ENCODE data around the gene TRPM7. TPM values are rescaled to one million over a fixed set of nuclear protein-coding genes. Genes with fewer than 3 reads are reported as not detected.

TRPM7 gene
- total and polyA plus RNA-seq, 9 of the 15 experiments (the other 6 are each of a cell fraction or from before 2014, with no cell fraction given) = 12.3 to 59.2 (median 31.5) TPM

DNA sequence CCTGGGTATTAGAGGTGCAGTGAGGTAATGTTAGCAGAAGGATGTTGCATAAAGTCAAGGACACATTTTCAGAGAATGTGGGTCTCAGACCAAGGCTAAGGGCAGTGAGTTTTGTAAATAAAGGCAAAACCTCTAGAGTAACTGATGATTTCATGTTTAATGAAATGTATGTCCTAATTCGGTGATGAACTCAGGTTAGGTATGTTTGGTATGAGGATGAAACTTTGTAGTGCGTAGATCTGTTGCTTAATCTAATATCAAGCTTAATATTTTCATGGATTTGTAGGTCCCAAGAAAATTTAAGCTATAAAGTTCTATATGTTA, 143.7 kb downstream of the TRPM7 start:
- 53% methylated on average over 2 of the region's 2 CpGs for WGBS (ENCODE audit: insufficient coverage, low coverage, missing lambda C conversion rate)
- ChIA-PET POLR2A (interaction anchor here (1.4 kb wide), 1 partner anchor 12 kb away, joined by 4 read pairs; no protein-coding TSS in a partner anchor), CTCF (ENCODE audit: low intra/inter-chr PET ratio) (no interaction called here)
- BruUV-seq (replicated peaks) = no TSS peak
- H2AFZ ChIP-seq (ENCODE audit: low read depth, low read length) = no peak overlapping the region
- TF ChIP-seq, protein P1, sequence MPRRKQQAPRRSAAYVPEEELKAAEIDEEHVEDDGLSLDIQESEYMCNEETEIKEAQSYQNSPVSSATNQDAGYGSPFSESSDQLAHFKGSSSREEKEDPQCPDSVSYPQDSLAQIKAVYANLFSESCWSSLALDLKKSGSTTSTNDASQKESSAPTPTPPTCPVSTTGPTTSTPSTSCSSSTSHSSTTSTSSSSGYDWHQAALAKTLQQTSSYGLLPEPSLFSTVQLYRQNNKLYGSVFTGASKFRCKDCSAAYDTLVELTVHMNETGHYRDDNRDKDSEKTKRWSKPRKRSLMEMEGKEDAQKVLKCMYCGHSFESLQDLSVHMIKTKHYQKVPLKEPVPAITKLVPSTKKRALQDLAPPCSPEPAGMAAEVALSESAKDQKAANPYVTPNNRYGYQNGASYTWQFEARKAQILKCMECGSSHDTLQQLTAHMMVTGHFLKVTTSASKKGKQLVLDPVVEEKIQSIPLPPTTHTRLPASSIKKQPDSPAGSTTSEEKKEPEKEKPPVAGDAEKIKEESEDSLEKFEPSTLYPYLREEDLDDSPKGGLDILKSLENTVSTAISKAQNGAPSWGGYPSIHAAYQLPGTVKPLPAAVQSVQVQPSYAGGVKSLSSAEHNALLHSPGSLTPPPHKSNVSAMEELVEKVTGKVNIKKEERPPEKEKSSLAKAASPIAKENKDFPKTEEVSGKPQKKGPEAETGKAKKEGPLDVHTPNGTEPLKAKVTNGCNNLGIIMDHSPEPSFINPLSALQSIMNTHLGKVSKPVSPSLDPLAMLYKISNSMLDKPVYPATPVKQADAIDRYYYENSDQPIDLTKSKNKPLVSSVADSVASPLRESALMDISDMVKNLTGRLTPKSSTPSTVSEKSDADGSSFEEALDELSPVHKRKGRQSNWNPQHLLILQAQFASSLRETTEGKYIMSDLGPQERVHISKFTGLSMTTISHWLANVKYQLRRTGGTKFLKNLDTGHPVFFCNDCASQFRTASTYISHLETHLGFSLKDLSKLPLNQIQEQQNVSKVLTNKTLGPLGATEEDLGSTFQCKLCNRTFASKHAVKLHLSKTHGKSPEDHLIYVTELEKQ (CRISPR knock-in tag; IDR thresholded peaks at IDR 0.05) = no peak
- no peak for TF ChIP-seq ZNF134 (CRISPR knock-in tag; conservative IDR thresholded peaks at IDR 0.05)
- intact Hi-C loops (cut with micrococcal nuclease) = no loop called here
- H3K9ac ChIP-seq (ENCODE audit: insufficient read depth in 1 of 2, low read depth in 2 of 2, low read length in 2 of 2) = no peak overlapping the region
- H3K4me1 ChIP-seq (replicated peaks in 1 of 2; ENCODE audit: control insufficient read depth in 2 of 2, insufficient read depth in 2 of 2, low read length in 2 of 2) = peaks cover 10 to 12% of the 10 kb centered on the region in 2 experiments; a peak in 4 of 5 replicates
- no peaks in the 10 kb centered on the region for H4K20me1 ChIP-seq (replicated peaks; ENCODE audit: control insufficient read depth, insufficient read depth, low read length)
- FAIRE-seq (no peak), ATAC-seq (no peak), DNase-seq (ENCODE audit: extremely low read depth in 1 of 4, low spot score in 3 of 4) (no peak)
- H3K9me3 ChIP-seq (replicated peaks; ENCODE audit: control insufficient read depth, insufficient read depth, low read depth, low read length) = no peaks in the 10 kb centered on the region
- no peaks in the 10 kb centered on the region for H3K79me2 ChIP-seq (ENCODE audit: control insufficient read depth, insufficient read depth, low read length)
- H3K4me2 ChIP-seq (ENCODE audit: insufficient read depth, low read length) = no peak overlapping the region
- no peak overlapping the region for H3K27ac ChIP-seq (ENCODE audit: extremely low read depth, low read depth, low read length)
- no peak overlapping the region for H3K4me3 ChIP-seq
- in situ Hi-C loops (cut with MboI) = no loop called here
- H3K27me3 ChIP-seq (ENCODE audit: control insufficient read depth in 2 of 2, insufficient read depth in 2 of 2, low read length in 2 of 2) = no peaks in the 10 kb centered on the region
- H3K9me1 ChIP-seq (ENCODE audit: control insufficient read depth, insufficient read depth, low read length) = no peaks in the 10 kb centered on the region
- H3K36me3 ChIP-seq (ENCODE audit: control insufficient read depth, insufficient read depth, low read length) = no peaks in the 10 kb centered on the region

DNA sequence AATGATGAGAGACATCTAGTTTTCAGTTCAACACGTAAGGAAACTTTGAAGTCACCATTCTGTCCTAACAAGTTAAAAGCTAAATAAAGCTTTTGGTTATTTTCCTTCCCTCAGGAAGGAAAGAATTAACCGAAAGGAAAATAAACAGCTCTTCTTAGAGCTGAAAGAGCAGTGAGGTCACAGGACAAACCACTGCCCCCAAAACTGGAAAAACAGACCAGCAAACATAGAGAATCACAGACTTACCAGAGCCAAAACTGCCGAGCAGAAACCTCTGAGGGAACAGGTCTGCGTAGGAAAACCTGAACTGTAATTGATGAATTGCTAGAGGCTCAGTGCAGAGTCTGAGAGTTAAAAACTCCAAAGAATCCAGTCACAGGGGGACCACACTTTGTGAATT, 154.8 kb downstream of the TRPM7 start:
- peak overlapping the region; percentile 82 for H2AFZ ChIP-seq (ENCODE audit: low read depth, low read length)
- BruUV-seq (replicated peaks) = no TSS peak
- WGBS (ENCODE audit: insufficient coverage, low coverage, missing lambda C conversion rate) = 40% methylated on average over 4 of the region's 4 CpGs
- H3K36me3 ChIP-seq (ENCODE audit: control insufficient read depth, insufficient read depth, low read length) = no peaks in the 10 kb centered on the region
- no peaks in the 10 kb centered on the region for H4K20me1 ChIP-seq (replicated peaks; ENCODE audit: control insufficient read depth, insufficient read depth, low read length)
- no peaks in the 10 kb centered on the region for H3K9me3 ChIP-seq (replicated peaks; ENCODE audit: control insufficient read depth, insufficient read depth, low read depth, low read length)
- ChIA-PET CTCF (ENCODE audit: low intra/inter-chr PET ratio) (no interaction called here), POLR2A (no interaction called here)
- no peaks in the 10 kb centered on the region; a peak in 1 of 5 replicates for H3K4me1 ChIP-seq (replicated peaks in 1 of 2; ENCODE audit: control insufficient read depth in 2 of 2, insufficient read depth in 2 of 2, low read length in 2 of 2)
- H3K9ac ChIP-seq (ENCODE audit: insufficient read depth in 1 of 2, low read depth in 2 of 2, low read length in 2 of 2) = no peak overlapping the region
- no peak for FAIRE-seq
- in situ Hi-C loops (cut with MboI) = no loop called here
- H3K79me2 ChIP-seq (ENCODE audit: control insufficient read depth, insufficient read depth, low read length) = no peaks in the 10 kb centered on the region
- H3K27ac ChIP-seq (ENCODE audit: extremely low read depth, low read depth, low read length) = no peak overlapping the region
- peak; percentile 38 for ATAC-seq
- H3K4me3 ChIP-seq = no peak overlapping the region
- no peaks in the 10 kb centered on the region for H3K27me3 ChIP-seq (ENCODE audit: control insufficient read depth in 2 of 2, insufficient read depth in 2 of 2, low read length in 2 of 2)
- DNase-seq (ENCODE audit: extremely low read depth in 1 of 4, low spot score in 3 of 4) = no peak
- peak overlapping the region; percentile 36; the same call in 1 of the 2 replicates for H3K4me2 ChIP-seq (ENCODE audit: insufficient read depth, low read length)
- intact Hi-C loops (cut with micrococcal nuclease) = loop anchor here (10.0 kb wide), 1 partner anchor 353 kb away; no protein-coding TSS in a partner anchor
- H3K9me1 ChIP-seq (ENCODE audit: control insufficient read depth, insufficient read depth, low read length) = no peaks in the 10 kb centered on the region
- TF ChIP-seq NR2C2 (CRISPR knock-in tag; IDR thresholded peaks at IDR 0.05) (no peak), NR2C2 (tag; IDR thresholded peaks at IDR 0.05) (no peak), ARNT (IDR thresholded peaks at IDR 0.05) (no peak), NFE2 (IDR thresholded peaks at IDR 0.05; ENCODE audit: low read depth) (no peak)
- TF ChIP-seq, protein P2, sequence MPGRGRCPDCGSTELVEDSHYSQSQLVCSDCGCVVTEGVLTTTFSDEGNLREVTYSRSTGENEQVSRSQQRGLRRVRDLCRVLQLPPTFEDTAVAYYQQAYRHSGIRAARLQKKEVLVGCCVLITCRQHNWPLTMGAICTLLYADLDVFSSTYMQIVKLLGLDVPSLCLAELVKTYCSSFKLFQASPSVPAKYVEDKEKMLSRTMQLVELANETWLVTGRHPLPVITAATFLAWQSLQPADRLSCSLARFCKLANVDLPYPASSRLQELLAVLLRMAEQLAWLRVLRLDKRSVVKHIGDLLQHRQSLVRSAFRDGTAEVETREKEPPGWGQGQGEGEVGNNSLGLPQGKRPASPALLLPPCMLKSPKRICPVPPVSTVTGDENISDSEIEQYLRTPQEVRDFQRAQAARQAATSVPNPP (IDR thresholded peaks at IDR 0.05; ENCODE audit: borderline replicate concordance, insufficient read depth, insufficient read length) = no peak
